Stomach (tissue), 4 donors: ENCODE results near the gene BTN2A1.

Source experiments
- CTCF ChIP-seq, 7 experiments: fragments of 450-650 bp in 4 of 7; fragments of 200-600 bp in 3 of 7; sonication (generic) in 3 of 7; IDR thresholded peaks; one replicate each; pipeline ENCODE4 v1.5.1; 2016 to 2019; ENCODE audit warnings: antibody characterized with exemption in 7 of 7, control low read depth in 2 of 7, mild to moderate bottlenecking in 1 of 7
- EP300 ChIP-seq: sonication (generic); formaldehyde crosslinking; IDR thresholded peaks from one replicate; pipeline ENCODE4 v1.6.1; 2017; ENCODE audit warnings: antibody characterized with exemption
- POLR2A ChIP-seq, 4 donors: fragments of 450-650 bp; IDR thresholded peaks; one replicate each; pipeline ENCODE4 v1.6.1; 2016; ENCODE audit warnings: antibody characterized with exemption in 4 of 4, control low read depth in 2 of 4, mild to moderate bottlenecking in 1 of 4, moderate library complexity in 1 of 4
- POLR2AphosphoS5 ChIP-seq, 3 donors: sonication (generic); formaldehyde crosslinking; IDR thresholded peaks; one replicate each; pipeline ENCODE4 v1.6.1; 2016; ENCODE audit warnings: antibody characterized with exemption in 3 of 3

DNA sequence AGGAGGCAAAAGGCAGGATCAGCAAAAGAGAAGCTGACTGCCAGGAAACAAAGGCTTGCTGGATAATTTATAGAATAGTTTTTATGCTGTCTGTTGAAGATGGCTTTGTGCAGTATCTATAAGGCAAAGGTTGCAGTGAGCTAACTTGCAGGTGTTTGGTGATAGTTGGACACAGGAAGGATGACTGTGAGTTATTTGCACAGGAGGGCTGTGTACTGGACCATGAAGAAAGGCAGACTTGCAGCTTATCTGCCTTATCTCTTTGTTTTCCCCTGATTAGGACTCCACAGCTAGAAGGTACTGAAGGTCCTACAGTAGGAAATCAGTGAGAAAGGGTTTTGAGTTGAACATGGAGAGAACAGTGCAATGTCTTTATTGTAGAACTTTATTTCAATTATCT is 44.4 kb downstream of the BTN2A1 start:
- TF ChIP-seq CTCF (IDR thresholded peaks at IDR 0.05), result no peak
- TF ChIP-seq POLR2A (IDR thresholded peaks at IDR 0.05), result no peak
- TF ChIP-seq EP300, result no peak
- no peak for TF ChIP-seq POLR2AphosphoS5 (IDR thresholded peaks at IDR 0.05)
